B cell (primary cell): ENCODE data around the gene SLC4A4. TPM values are rescaled to one million over a fixed set of nuclear protein-coding genes. Genes with fewer than 3 reads are reported as not detected.

ENCODE experiments used
- ATAC-seq: fragments of 200-7000 bp; cut with Tn5 transposase; one replicate; pipeline ENCODE4 v1.10.0; 2021; ENCODE audit warnings: low read depth, mild to moderate bottlenecking, moderate number of reproducible peaks, moderate library complexity
- CTCF ChIA-PET: fragments of 350-600 bp; sonication (Branson Sonifier 250); formaldehyde crosslinking; loops from one replicate; lab custom pipeline; 2021; ENCODE audit warnings: antibody characterized with exemption, inconsistent platforms; lab: Charles Lee
- POLR2A ChIA-PET: fragments of 350-600 bp; sonication (Branson Sonifier 250); formaldehyde crosslinking; loops from one replicate; lab custom pipeline; 2021; ENCODE audit warnings: antibody characterized with exemption; lab: Charles Lee
- DNase-seq: peaks from one replicate; pipeline ENCODE4 v3.0.0; 2013
- H2AFZ ChIP-seq: 2 replicates; pipeline ENCODE4 v1.6.1; 2012; ENCODE audit warnings: mild to moderate bottlenecking, low read depth, low read length; ENCODE audit not compliant: insufficient read depth, poor library complexity, severe bottlenecking
- H3K27ac ChIP-seq, 2 donors: 1 replicate in 1 of 2; 2 replicates in 1 of 2; pipeline ENCODE4 v1.5.1; 2012 to 2013; ENCODE audit warnings: low read length in 2 of 2, mild to moderate bottlenecking in 2 of 2, moderate library complexity in 1 of 2
- H3K27me3 ChIP-seq, 4 experiments: fragments of 200-600 bp in 1 of 4; sonication (generic) in 1 of 4; replicated peaks in 1 of 4; 1 replicate in 2 of 4; 2 replicates in 2 of 4; pipeline versions ENCODE4 v1.6.1 to v1.7.0; 2013 to 2016; ENCODE audit warnings: low read length in 3 of 4, mild to moderate bottlenecking in 2 of 4, mixed read lengths in 1 of 4, moderate library complexity in 1 of 4; ENCODE audit not compliant: insufficient read depth in 4 of 4, control insufficient read depth in 3 of 4; ENCODE audit errors: control extremely low read depth in 1 of 4
- H3K36me3 ChIP-seq, 2 experiments: replicated peaks in 1 of 2; 1 replicate in 1 of 2; 2 replicates in 1 of 2; pipeline versions ENCODE4 v1.6.1 to v1.7.1; 2013; ENCODE audit warnings: low read length in 1 of 2; ENCODE audit not compliant: insufficient read depth in 2 of 2, control insufficient read depth in 1 of 2; ENCODE audit errors: control extremely low read depth in 1 of 2, extremely low read depth in 1 of 2
- H3K4me1 ChIP-seq, 2 donors: fragments of 200-600 bp in 1 of 2; sonication (generic) in 1 of 2; 1 replicate in 1 of 2; 2 replicates in 1 of 2; pipeline versions ENCODE4 v1.5.1 to v1.6.1; 2013 to 2017; ENCODE audit warnings: low read length in 2 of 2; ENCODE audit not compliant: control insufficient read depth in 2 of 2, insufficient read depth in 2 of 2
- H3K4me2 ChIP-seq: replicated peaks from 2 replicates; pipeline ENCODE3; 2012; ENCODE audit warnings: mild to moderate bottlenecking, low read depth, low read length; ENCODE audit not compliant: poor library complexity, severe bottlenecking
- H3K4me3 ChIP-seq, 5 experiments: fragments of 200-600 bp in 1 of 5; sonication (generic) in 1 of 5; 1 replicate in 3 of 5; 2 replicates in 2 of 5; pipeline versions ENCODE4 v1.5.1 to v1.7.0; 2011 to 2016; ENCODE audit warnings: low read length in 4 of 5, mild to moderate bottlenecking in 4 of 5, low read depth in 2 of 5, control low read depth in 1 of 5, moderate library complexity in 1 of 5; ENCODE audit not compliant: insufficient read depth in 1 of 5; ENCODE audit errors: control extremely low read depth in 1 of 5, extremely low read depth in 1 of 5
- H3K79me2 ChIP-seq: fragments of 200-600 bp; sonication (generic); one replicate; pipeline ENCODE4 v1.6.0; 2016; ENCODE audit warnings: low read length; ENCODE audit not compliant: control insufficient read depth, insufficient read depth
- H3K9ac ChIP-seq: fragments of 200-600 bp; sonication (generic); 2 replicates; pipeline ENCODE4 v1.6.1; 2017; ENCODE audit warnings: mild to moderate bottlenecking, low read length, moderate library complexity
- H3K9me3 ChIP-seq, 3 donors: one replicate each; pipeline versions ENCODE4 v1.6.1 to v1.7.1; 2013; ENCODE audit warnings: low read length in 2 of 3; ENCODE audit not compliant: control insufficient read depth in 2 of 3, insufficient read depth in 1 of 3; ENCODE audit errors: control extremely low read depth in 1 of 3
- H4K20me1 ChIP-seq: 2 replicates; pipeline ENCODE4 v1.6.0; 2012; ENCODE audit warnings: mild to moderate bottlenecking, low read length; ENCODE audit not compliant: insufficient read depth, control insufficient read depth, poor library complexity, severe bottlenecking
- H3K27ac Mint-ChIP-seq: one replicate; pipeline ENCODE4 v1.8.0; 2021; ENCODE audit warnings: mixed read lengths
- H3K27me3 Mint-ChIP-seq: one replicate; pipeline ENCODE4 v1.8.0; 2021; ENCODE audit warnings: mixed read lengths
- H3K4me1 Mint-ChIP-seq: one replicate; pipeline ENCODE4 v1.8.0; 2021; ENCODE audit warnings: mixed read lengths
- H3K4me3 Mint-ChIP-seq: one replicate; pipeline ENCODE4 v1.8.0; 2021; ENCODE audit warnings: mixed read lengths
- H3K9me3 Mint-ChIP-seq: one replicate; pipeline ENCODE4 v1.8.0; 2022; ENCODE audit warnings: mixed read lengths; ENCODE audit not compliant: insufficient read depth
- EZH2 ChIP-seq: IDR thresholded peaks from 2 replicates; pipeline ENCODE4 v1.6.1; 2012; ENCODE audit warnings: borderline replicate concordance, low read depth, mild to moderate bottlenecking, moderate library complexity, low read length; ENCODE audit not compliant: insufficient read depth, poor library complexity, severe bottlenecking
- WGBS: methylation state at CpG from one replicate; pipeline ENCODE4 v1.1.5; 2013; ENCODE audit warnings: missing lambda C conversion rate; ENCODE audit not compliant: insufficient coverage; 5-methylcytosine and 5-hydroxymethylcytosine counted together
- intact Hi-C: fragments of 100-400 bp; cut with micrococcal nuclease; formaldehyde crosslinking; loops from one replicate; pipeline ENCODE4 v1.10.0; 2022
- polyA plus RNA-seq: library from polyadenylated mRNA; depleted of rRNA; stranded (reverse); fragments of >200 nt; gene quantifications from 2 replicates; pipeline ENCODE4 v1.2.3, GENCODE V29; 2012
- total RNA-seq, 2 donors: library from RNA; stranded (reverse); fragments of 120-200 nt in 1 of 2; gene quantifications; 1 replicate in 1 of 2; 2 replicates in 1 of 2; pipeline versions ENCODE4 v1.2.3 to v1.2.4, GENCODE V29; 2013 to 2022
- TF ChIP-seq, protein P1 (sequence below): fragments of 200-600 bp; IDR thresholded peaks from one replicate; pipeline ENCODE4 v1.8.0; 2022; ENCODE audit warnings: antibody characterized with exemption, mild to moderate bottlenecking

Gene SLC4A4
- total and polyA plus RNA-seq, 2 donors (not counting 1 experiment from before 2014, with no cell fraction given): not detected

DNA sequence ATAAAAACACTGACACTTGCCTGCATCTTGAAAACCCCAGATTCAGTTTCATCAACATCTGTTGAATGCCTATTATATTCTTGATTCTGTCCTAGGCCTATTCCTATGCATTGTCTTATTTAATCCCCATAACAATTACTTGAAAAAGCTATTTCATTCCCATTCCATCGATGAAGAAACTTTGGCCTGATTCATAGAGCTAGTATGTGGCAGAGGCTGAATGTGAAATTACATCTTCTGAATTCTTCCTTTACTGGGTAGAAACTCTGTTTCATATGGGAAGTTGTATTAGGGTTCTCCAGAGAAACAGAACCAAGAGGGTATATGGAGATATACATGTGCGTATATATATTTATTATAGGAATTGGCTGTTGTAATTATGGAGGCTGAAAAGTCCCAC is 35.0 kb upstream of the SLC4A4 start:
- no peak overlapping the region for H3K9ac ChIP-seq
- no peak overlapping the region for H2AFZ ChIP-seq
- TF ChIP-seq EZH2: no peak
- TF ChIP-seq, protein P1, sequence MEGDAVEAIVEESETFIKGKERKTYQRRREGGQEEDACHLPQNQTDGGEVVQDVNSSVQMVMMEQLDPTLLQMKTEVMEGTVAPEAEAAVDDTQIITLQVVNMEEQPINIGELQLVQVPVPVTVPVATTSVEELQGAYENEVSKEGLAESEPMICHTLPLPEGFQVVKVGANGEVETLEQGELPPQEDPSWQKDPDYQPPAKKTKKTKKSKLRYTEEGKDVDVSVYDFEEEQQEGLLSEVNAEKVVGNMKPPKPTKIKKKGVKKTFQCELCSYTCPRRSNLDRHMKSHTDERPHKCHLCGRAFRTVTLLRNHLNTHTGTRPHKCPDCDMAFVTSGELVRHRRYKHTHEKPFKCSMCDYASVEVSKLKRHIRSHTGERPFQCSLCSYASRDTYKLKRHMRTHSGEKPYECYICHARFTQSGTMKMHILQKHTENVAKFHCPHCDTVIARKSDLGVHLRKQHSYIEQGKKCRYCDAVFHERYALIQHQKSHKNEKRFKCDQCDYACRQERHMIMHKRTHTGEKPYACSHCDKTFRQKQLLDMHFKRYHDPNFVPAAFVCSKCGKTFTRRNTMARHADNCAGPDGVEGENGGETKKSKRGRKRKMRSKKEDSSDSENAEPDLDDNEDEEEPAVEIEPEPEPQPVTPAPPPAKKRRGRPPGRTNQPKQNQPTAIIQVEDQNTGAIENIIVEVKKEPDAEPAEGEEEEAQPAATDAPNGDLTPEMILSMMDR: no peak
- no peaks in the 10 kb centered on the region for H4K20me1 ChIP-seq
- H3K79me2 ChIP-seq: no peaks in the 10 kb centered on the region
- peaks cover 0 to 4% of the 10 kb centered on the region in 2 donors for H3K4me1 ChIP-seq
- peaks cover 0 to 8% (median 0%) of the 10 kb centered on the region in 3 donors for H3K9me3 ChIP-seq
- H3K4me1 Mint-ChIP-seq: no peaks in the 10 kb centered on the region
- no peak overlapping the region for H3K27ac ChIP-seq
- ChIA-PET POLR2A (no interaction called here), CTCF (no interaction called here)
- no peak overlapping the region for H3K27ac Mint-ChIP-seq
- no peaks in the 10 kb centered on the region for H3K27me3 ChIP-seq
- WGBS: 100% methylated on average over 1 of the region's 2 CpGs
- H3K4me3 Mint-ChIP-seq: no peak overlapping the region
- no peaks in the 10 kb centered on the region for H3K9me3 Mint-ChIP-seq
- no peak overlapping the region for H3K4me2 ChIP-seq
- no peaks in the 10 kb centered on the region for H3K36me3 ChIP-seq
- peaks cover 5% of the 10 kb centered on the region for H3K27me3 Mint-ChIP-seq
- DNase-seq (no peak), ATAC-seq (no peak)
- intact Hi-C loops: no loop called here
- no peak overlapping the region for H3K4me3 ChIP-seq

DNA sequence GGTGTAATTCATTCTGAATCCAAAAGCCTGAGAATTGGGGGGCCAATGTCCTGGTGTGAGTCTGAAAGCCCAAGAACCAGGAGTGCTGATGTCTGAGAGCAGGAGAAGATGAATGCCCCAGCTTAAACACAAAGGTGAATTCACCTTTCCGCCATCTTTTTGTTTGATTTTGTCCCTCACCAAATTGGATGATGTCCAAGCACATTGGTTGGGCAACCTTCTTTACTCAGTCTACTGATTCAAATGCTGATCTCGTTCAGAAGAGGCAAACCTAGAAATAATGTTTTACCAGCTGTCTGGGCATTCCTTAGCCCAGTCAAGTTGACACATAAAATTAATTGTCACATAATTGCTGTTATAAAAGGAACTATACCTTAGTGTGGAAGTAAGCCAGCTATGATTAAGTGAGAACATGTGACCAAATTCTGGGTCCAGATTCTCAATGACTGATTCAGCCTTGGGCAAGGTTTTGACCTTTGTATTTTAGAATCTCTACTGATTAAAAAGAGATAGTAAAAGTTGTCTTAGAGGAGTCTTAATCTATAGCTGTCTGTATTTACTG is 34.5 kb upstream of the SLC4A4 start:
- Histone ChIP-seq H3K9ac (no peak overlapping the region), H3K27me3 (no peaks in the 10 kb centered on the region), H3K36me3 (no peaks in the 10 kb centered on the region), H3K79me2 (no peaks in the 10 kb centered on the region), H4K20me1 (no peaks in the 10 kb centered on the region), H3K9me3 (peaks cover 0 to 8% (median 0%) of the 10 kb centered on the region in 3 donors), H2AFZ (no peak overlapping the region), H3K27ac (no peak overlapping the region), H3K4me1 (peaks cover 0 to 4% of the 10 kb centered on the region in 2 donors), H3K4me2 (no peak overlapping the region), H3K4me3 (no peak overlapping the region)
- CTCF ChIA-PET: no interaction called here
- H3K4me3 Mint-ChIP-seq: no peak overlapping the region
- no peak for TF ChIP-seq EZH2
- TF ChIP-seq, protein P1: no peak
- POLR2A ChIA-PET: no interaction called here
- no peaks in the 10 kb centered on the region for H3K4me1 Mint-ChIP-seq
- H3K27me3 Mint-ChIP-seq: peaks cover 5% of the 10 kb centered on the region
- no peaks in the 10 kb centered on the region for H3K9me3 Mint-ChIP-seq
- DNase-seq (no peak), ATAC-seq (no peak)
- H3K27ac Mint-ChIP-seq: no peak overlapping the region
- WGBS: 100% methylated on average over 1 of the region's 2 CpGs
- intact Hi-C loops: no loop called here
